HuH-7 (cell line): ENCODE measurements around the gene OLFM4.

Source experiments
- DNase-seq: peaks from one replicate; pipeline ENCODE4 v3.0.0; 2011; ENCODE audit warnings: low spot score

The OLFM4 gene

DNA sequence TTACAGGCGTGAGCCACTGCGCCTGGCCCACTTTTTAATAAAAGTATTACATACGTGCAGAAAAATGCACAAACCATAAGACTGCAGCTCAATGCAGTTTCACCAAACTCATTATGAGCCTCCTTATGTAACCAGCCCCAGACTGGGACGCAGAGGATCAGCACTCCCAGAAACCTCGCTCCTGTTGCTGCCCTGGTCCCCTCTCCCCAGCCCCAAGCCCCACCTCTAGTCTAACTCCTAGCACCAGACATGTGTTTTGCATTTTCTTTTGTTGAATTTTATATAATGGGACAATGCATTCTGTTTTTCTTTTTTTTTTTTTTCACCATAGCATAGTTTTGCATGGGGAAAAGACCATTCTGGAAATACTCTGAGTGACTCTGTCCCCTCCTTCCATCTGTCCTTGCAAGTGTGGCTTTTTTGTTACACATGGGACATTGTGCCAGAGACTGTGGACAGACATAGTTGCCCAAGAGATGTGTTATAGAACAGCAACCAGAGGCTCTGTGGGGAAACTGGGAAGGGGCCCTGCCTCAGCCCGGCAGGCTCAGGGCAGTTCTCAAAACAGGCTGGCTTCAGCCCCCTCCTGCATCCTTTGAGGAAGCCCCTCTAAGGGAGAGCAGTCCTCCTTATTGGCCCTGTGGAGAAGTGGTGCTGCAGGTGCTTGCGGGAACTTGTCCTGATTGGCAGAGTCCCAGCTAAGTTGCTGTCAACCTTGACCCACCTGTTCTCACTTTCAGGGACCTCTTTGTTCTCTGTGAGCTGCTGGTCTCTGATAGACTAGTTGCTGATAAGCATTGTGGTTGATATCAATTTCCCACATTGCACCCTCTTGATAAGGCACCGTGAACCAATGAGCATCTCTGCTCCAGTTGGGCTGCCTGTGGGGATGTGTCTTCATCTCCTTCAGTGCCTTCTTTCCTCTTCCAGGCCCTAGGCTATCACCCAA lies 13.8 kb upstream of the OLFM4 start:
- no peak for DNase-seq

DNA sequence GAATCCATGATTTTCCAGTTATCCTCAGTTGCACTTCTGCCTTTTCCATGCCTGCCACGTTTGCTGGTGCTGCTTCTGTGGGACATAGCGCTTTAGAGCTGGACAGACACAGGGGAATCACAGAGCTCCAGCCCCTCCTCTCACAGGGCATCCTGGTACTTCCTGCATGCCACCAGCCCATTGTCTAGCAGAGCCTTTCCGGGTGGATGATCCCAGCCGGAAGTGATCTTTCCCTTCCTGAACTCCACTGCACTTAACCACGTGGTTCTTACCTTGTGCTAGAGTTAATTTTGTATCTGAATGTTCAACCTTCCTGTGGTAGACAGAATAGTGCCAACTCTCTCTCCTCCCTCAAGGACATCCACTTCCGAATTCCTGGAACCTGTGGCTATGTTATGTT lies 12.6 kb upstream of the OLFM4 start:
- DNase-seq, result no peak

DNA sequence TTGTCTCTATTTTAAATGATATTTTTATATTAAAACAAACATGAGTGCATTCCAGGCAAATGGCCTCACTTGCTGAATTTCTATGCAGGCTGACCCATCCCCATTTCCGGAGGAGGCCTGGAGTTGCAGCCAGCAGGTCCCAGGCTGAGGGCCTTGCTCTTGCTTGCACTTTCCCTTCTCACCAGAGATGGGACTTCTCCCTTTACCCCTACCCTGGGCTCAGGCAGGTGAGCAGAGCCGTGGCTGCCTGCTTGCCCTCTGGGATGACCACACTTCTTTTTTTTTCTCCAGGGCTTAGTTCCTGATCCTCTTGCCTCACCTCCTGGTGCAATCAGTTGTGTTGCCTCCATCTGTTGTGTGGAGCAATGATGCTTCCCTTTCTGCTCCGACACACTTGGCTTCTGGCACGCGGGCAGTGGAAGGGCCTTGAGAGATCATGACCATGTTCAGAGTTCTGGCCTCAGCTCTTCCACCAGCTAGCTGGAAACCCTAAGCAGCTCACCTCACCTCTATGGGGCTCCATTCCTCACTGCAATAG lies 11.1 kb upstream of the OLFM4 start:
- DNase-seq, result no peak

DNA sequence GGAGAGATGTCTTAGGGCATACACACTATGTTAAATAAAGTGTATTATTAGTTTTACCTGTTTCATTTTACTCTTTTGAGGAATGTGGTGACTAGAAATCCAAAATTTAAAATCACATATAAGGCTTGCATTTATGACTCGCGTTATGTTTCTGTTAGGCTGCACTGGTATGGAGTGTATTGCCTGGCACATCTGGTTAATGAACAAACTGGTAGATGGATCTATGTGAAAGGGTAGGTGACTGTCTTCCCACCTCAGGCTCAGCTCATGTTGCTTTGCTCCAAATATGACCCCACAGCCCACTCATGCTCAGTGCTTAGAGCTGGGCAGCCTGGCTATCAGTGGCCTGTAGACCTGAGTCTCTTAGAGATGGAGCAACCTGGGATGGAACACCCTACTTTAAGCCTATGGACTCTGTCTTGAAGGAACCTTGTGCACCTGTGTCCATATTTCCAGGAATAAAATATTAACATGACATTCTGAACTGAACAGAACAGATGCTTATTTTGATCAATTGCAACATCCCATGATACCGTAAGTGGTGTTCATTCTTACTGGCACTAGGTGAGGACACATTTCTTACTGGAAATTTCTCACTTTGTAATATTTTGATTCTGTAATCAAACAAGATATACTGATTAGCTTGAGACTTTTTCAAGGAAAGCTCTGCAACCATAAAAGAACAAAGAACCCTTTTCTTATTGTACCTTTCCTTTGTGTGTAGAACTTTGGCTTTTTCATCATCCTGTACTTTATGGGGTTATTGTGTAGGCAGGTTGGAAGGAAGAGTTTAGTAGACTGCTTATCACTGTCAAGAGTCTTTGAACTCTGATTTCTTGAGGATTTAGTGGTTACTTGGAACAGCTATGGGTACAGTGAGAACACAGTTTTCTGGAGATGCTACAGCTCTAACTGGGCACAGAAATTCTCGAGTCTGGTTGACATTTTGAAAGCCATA lies 9.6 kb upstream of the OLFM4 start:
- no peak for DNase-seq

DNA sequence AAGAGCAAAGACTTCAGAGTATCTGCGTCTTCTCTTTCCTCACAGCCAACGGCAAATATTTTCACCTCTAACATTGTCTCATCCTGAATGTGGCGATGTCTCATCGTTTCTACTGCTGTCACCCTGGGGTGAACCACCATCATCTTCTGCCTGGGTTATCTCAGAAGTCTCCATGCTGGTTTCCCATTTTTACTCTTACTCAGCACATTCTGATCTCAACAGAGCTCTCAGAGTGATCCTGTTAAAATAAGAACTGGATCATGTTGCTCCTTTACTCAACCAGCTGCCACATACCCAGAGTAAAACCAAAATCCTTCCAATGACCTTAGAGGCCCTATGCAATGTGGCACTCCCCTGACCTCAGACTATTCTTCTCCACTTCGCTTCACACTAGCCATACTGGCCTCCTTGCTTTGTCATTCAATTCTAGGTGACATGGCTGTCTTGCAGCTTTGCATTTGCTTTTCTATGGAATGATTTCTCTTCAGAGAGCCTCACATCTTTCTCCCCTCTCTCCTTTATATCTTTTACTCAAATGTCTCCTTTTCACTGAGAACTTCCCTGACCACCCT lies 7.8 kb upstream of the OLFM4 start:
- DNase-seq, result no peak

DNA sequence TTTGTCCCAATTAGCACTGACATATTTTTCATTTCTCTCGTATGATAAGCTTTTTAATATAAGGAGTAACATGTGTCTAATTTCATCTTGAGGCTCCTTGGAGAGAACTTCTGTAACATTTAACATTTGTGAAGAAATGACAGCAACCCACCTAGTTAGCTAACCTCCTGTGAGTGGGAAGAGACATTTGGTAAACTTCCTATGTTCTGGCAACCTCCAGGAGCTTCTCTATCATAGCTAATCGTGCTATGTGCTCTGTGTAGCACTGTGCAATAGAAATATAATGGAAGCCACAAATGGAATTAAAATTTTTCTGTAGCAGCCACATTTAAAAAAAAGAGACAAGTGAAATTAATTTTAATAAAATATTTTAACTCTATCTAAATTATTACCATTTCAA lies 5.4 kb upstream of the OLFM4 start:
- DNase-seq, result no peak

DNA sequence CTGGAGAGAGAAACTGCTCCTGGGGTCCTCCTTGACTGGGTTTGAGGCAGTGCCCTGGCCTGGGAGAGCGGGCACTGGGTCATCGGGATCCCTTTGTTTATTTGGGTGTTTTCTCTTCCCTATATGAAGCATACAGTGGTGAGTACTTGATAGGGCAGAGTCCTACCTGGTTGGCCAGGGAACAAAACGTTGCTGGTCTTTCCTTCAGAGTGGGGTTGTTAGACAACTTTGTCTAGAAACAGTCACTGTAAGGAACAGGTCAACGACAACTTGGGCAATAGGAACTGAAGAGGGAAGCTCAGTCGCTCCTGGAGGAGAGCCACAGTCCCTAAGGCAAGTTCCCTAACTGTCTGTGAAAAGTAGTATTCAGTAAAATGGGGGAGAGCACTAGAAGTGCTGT lies 550 bp upstream of the OLFM4 start:
- no peak for DNase-seq

DNA sequence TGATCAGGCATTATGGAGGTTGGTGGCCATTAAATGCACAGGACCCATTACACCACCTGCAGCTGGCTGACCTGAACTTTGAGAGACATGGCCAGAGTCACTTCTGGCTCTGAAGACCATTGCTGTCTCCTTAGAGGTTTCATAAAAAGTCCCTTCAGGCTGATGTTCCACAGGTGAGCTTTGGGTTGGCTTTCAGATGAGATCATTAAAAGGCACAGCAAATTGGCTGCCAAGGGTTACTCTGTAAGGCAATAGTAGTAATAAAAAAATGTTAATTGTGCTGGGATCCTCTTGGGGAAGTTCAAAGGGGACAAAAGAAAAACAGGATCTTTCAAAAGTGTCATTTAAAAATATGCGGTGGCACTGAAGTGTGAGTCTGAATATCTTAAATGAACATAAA lies 4.2 kb downstream of the OLFM4 start:
- no peak for DNase-seq

DNA sequence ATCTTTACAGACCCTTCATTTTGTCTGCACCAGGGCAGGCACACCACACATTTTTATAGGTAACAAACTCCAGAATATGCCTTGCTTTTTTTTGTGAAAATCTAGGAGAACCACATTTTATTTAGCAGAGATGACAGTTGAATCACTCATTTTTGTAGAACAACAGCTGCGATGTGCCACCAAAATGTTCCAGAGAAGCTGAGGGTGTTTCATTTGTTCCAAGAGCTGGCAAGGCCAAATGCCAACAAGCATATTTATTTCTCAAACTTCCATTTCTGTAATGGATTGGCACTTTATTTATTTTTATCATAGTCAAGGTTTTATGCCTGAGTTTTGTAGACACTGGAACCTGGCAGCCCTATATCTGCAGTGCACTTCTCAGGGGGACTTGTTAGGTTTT lies 10.4 kb downstream of the OLFM4 start:
- DNase-seq, result no peak

DNA sequence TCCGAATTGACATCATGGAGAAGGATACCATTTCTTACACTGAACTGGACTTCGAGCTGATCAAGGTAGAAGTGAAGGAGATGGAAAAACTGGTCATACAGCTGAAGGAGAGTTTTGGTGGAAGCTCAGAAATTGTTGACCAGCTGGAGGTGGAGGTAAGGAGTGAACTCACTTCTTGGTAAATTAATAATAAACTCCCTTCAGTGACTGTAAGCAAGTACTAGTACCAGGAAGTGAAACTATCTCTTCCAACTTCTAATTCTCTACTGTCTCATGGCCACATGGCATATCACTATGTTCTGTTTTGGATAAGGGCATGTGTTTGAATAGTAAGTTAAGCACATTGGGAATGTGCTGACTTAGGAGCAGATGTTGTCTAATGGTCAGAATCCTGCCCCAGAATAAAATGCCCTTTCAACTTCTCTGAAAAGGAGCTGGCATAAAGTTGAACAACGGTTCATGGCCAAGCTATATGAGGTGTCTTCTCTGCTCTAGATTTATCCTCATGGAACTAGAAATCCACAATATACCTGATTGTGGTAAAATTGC lies 13.4 kb downstream of the OLFM4 start:
- no peak for DNase-seq

DNA sequence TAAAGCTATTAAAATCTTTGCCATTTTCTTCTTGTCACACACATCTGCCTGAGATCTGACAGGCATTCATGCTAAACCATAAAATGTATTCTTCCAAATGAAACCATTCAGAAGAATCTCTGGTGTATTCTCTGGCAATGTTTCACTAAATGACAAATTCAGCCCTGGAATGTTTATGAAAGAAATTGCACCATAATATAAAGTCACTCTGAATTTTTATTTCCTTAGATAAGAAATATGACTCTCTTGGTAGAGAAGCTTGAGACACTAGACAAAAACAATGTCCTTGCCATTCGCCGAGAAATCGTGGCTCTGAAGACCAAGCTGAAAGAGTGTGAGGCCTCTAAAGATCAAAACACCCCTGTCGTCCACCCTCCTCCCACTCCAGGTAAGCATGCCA lies 14.3 kb downstream of the OLFM4 start:
- no peak for DNase-seq

DNA sequence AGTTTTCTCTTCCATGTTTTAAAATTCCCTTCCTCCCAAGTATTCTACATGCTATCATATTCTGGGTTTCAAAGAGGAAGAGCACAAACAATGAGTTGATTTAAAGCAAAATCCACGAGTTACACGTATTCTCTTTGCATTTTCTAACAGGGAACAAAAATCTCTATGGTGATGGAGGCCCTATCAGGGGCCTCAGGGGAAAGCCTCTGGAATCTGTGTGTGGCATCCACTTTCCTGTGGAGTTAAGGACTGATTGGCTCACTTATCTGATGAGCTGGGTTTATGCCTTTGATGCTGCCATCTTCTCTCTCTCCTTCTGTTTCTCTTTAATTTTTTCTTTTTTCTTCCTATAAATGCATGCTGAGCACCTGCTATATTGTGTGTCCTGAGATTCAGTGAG lies 14.8 kb downstream of the OLFM4 start:
- no peak for DNase-seq

DNA sequence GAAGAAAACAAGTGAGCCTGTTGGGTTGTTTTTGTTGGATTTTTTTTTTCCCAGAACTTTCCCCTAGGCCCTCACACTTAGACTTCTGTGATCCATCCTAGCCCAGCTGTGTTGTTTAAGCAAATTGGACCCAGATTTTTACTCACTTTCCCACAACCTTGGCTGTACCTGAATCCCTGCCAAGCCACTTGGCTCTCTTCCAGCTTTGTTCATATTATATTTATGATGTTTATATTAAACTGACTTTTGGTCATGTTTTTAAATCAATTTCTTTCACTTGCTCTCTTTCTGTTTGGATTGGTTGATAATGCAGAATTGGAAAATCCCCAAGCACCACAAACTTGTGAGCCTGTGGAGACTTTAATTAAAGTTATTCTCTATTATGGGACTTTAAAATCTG lies 16.6 kb downstream of the OLFM4 start:
- no peak for DNase-seq

DNA sequence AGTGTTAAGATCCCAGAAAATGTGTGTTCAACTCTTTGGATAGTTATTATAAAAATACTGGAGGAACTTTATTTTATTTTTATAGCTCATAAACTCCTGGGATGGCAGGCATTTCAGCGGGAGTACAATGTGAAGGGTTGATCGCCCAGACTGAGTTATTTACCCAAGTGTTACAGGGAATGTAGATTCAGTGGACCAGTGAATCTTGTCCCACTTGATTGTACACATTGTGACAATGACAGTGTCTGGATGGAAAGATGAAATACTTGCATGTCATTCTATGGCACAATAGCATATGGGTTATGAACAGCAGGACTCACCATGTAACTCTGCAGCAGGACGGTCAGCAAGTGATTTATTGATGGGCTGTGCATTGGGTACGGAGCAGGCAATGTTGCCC lies 20.3 kb downstream of the OLFM4 start:
- no peak for DNase-seq

DNA sequence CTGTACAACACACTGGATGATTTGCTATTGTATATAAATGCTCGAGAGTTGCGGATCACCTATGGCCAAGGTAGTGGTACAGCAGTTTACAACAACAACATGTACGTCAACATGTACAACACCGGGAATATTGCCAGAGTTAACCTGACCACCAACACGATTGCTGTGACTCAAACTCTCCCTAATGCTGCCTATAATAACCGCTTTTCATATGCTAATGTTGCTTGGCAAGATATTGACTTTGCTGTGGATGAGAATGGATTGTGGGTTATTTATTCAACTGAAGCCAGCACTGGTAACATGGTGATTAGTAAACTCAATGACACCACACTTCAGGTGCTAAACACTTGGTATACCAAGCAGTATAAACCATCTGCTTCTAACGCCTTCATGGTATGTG lies 21.5 kb downstream of the OLFM4 start:
- DNase-seq, result no peak

DNA sequence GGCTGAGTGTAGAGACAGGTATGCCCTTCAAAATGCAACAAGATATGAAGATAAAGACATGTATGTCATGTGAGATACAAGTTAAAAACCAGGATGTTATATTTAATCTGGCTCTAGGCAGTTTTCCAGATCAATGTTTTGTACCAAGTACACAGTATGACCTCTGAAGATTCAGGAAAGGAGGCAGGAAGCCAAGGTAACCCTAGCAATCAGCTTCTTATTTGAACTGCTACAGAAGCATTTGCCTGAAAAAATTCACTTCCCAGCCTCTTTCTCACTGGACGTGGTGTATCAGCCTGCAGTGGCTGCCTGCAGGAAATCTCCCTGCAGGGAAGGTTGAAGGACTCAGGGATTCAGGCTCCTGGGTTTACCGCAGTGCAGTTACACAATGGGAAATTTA lies 24.1 kb downstream of the OLFM4 start:
- no peak for DNase-seq

DNA sequence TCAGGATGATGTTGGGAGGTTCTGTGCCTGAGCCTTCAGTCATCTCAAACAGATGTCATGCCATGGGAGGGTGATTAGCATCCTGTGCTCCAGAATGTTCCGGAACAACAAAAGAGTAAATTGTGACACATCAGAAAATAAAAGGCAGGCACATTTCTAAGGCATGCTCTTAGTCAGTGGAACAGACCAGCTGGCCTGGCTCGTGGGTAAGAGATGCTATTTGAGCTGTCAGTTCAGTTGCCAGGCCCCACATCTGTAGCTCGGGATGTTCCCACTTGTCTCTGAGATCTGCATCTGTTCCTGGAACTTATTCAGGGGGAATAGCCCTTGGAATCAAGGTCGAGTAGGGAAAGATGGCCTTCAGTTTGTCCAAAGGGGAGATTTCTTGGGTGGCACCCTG lies 26.0 kb downstream of the OLFM4 start:
- DNase-seq, result no peak

DNA sequence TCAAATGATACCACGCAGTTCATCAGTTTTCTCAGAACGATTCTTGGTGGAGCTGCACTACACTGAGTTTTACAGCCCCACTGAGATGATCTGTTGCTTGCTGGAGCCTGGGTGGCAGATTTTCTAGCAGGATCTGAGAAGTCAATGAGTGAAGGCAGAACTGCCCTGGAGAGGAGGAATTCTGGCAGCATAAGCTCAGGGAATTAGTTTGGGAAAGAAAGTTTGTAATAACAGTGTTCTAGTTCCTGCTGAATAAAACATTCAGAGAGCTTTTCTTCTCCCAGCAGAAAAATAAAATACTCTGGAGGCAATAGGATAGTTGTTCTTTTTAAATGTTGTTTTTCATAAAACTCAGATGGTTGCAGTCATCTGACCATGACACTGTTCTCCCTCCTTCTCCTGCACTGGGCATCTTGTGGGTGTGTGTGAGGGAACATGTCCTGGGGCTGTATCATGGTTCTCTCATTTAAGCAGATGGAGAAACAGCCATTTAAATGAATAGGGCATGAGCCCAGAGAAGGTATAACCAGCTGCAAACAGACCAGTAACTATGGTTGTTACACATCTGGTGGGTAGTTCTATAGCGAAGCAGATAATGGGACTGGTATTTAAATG lies 29.6 kb downstream of the OLFM4 start:
- no peak for DNase-seq

DNA sequence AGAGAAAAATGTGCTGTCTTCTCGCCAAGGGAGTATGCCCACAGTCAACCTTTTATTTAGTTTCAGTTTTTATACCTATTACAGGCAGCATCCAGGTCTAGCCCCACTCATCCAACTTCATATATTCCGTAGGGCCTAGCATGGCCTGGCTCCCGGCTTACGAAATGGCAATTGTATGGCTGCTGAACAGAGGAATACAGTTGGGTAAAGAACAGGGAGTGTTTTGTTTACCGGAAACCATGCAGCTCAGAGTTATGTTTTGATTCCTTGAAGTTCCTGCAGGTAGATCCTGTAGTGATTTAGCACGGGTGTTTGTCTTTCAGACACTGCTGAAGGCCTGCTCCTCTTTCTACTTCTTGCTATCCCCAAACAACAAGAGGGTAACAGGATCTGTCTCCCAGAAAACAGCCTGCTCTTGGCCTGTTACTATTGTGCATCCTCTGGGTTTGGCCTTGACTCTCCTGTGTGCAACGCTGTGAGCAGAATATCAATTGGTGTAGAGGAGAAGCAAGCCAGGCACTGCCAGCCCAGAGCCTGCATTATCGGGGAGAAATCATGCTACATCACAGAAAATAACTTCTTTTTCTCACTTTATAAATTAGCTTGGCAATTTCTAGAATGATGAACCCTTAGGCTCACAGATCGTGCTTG lies 32.4 kb downstream of the OLFM4 start:
- no peak for DNase-seq

DNA sequence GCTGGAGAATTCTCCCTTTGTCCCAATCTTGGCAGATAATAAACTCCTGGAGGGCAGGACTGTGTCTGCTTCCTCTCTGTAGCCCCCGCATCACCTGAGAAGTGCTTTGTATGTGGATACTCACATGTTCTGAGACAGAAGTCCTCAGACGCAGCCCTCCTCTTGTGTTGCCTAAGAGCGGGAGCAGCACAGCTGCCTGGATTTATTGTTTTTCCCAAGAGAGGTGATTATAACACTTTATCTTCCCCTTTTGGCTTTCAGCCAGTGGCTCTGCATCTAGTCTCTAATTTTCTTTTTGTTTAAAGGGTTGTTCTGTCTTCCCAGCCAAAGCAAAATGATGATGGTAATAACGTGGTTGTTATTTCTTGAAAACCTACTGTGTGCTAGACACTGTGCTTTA lies 36.1 kb downstream of the OLFM4 start:
- DNase-seq, result no peak

DNA sequence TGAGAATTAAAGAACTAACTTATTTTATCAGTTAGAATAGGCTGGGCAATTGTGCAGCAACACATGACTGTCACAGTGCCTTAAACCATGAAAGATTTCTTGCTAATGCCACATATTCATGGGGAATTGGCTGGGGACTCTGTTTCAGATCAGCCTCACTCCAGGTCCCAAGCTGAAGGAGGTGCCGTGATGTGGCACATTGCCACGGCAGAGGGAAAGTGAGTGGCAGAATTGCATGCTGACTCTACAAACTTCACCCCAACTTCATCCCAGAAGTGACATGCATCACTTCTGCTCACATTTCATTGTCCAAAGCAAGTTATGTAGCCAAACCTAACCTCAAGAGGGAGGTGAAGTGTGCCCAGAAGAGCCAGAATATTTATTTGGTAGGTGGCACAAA lies 37.8 kb downstream of the OLFM4 start:
- no peak for DNase-seq
